Measurements from ENCODE around the gene EPGN. TPM values are rescaled to one million over a fixed set of nuclear protein-coding genes. Genes with fewer than 3 reads are reported as not detected.
A peak's percentile ranks its signal among the peaks of the same experiment; 100 is the strongest.

Gene EPGN
- total and polyA plus RNA-seq, 2 donors (not counting 1 experiment from before 2014, with no cell fraction given): 0.77 TPM; not detected in 1

DNA sequence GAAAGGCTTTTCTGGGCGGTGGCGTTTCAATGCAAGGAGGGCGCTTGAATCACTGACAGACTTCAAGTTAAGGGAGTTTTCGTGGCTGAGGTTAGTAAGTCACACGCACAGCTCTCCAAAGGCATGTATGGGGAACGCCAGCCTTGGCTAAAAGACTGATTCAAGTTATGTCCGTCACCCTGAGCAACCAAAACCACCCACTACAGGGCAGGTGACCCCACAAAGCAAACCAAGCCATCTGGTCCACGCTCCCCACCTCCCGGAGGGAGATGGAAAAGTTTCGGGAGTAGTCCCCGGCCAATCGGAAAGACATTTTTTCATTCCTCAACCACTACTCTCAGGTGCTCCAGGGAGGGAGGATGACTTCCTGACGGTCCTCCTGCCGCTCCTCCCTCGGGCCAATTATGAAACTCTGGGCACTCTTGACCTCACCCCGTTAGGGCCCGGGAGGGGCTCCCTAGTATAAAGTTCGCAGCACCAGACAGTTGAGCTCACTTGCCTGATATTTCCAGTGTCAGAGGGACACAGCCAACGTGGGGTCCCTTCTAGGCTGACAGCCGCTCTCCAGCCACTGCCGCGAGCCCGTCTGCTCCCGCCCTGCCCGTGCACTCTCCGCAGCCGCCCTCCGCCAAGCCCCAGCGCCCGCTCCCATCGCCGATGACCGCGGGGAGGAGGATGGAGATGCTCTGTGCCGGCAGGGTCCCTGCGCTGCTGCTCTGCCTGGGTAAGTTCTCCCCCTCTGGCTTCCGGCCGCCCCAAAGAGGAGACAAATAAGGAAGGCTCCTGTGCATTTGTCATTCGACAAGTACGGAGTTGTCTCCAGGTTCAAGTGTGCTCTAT lies 56.6 kb downstream of the EPGN start, which contains the start of gene EREG:
Gene EREG, plus strand, starts transcription at position 494 of the 840 bp plus-strand sequence. Its CDS starts 164 bp downstream, at position 658.
- no peaks in the 10 kb centered on the region for H4K20me1 ChIP-seq (ENCODE audit: control insufficient read depth, extremely low read depth, insufficient read depth, low read length)
- H3K4me1 ChIP-seq (ENCODE audit: control insufficient read depth, extremely low read depth, insufficient read depth, low read length): no peaks in the 10 kb centered on the region
- no peak within 1 kb of the TSS for H3K27ac ChIP-seq (ENCODE audit: insufficient read depth, low read length)
- no peaks in the 10 kb centered on the region for H3K9me3 ChIP-seq (ENCODE audit: control insufficient read depth, insufficient read depth, low read depth, low read length)
- H3K27me3 ChIP-seq (ENCODE audit: control insufficient read depth, insufficient read depth, low read length): no peaks in the 10 kb centered on the region
- no peaks in the 10 kb centered on the region for H3K79me2 ChIP-seq (ENCODE audit: control insufficient read depth, insufficient read depth, low read length)
- peak within 1 kb of the TSS; percentile 41 for H2AFZ ChIP-seq (ENCODE audit: low read length)
- H3K36me3 ChIP-seq (ENCODE audit: control insufficient read depth, insufficient read depth, low read length): no peaks in the 10 kb centered on the region
- H3K4me2 ChIP-seq (ENCODE audit: extremely low read depth, insufficient read depth, low read length): peak within 1 kb of the TSS; percentile 84
- H3K4me3 ChIP-seq (replicated peaks in 1 of 4; ENCODE audit: control extremely low read depth in 1 of 4, insufficient read depth in 1 of 4, low read depth in 3 of 4, low read length in 4 of 4): peak within 1 kb of the TSS; percentile 41 to 93 (median 50)
- TF ChIP-seq, protein P1, sequence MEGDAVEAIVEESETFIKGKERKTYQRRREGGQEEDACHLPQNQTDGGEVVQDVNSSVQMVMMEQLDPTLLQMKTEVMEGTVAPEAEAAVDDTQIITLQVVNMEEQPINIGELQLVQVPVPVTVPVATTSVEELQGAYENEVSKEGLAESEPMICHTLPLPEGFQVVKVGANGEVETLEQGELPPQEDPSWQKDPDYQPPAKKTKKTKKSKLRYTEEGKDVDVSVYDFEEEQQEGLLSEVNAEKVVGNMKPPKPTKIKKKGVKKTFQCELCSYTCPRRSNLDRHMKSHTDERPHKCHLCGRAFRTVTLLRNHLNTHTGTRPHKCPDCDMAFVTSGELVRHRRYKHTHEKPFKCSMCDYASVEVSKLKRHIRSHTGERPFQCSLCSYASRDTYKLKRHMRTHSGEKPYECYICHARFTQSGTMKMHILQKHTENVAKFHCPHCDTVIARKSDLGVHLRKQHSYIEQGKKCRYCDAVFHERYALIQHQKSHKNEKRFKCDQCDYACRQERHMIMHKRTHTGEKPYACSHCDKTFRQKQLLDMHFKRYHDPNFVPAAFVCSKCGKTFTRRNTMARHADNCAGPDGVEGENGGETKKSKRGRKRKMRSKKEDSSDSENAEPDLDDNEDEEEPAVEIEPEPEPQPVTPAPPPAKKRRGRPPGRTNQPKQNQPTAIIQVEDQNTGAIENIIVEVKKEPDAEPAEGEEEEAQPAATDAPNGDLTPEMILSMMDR (conservative IDR thresholded peaks at IDR 0.05 in 1 of 2, IDR thresholded peaks at IDR 0.05 in 1 of 2; ENCODE audit: low read depth in 1 of 2, low read length in 2 of 2): no peak
- no peak for TF ChIP-seq EZH2 (IDR thresholded peaks at IDR 0.05; ENCODE audit: low read length, missing control alignments)
- H3K9ac ChIP-seq (ENCODE audit: insufficient read depth, low read length): peak within 1 kb of the TSS; percentile 54
- DNase-seq (ENCODE audit: low read depth in 2 of 2): peak; percentile 68 to 84

- no peaks in the 10 kb centered on the region for H4K20me1 ChIP-seq (ENCODE audit: control insufficient read depth, extremely low read depth, insufficient read depth, low read length)
- no peak overlapping the region for H2AFZ ChIP-seq (ENCODE audit: low read length)
- H3K4me3 ChIP-seq (replicated peaks in 1 of 4; ENCODE audit: control extremely low read depth in 1 of 4, insufficient read depth in 1 of 4, low read depth in 3 of 4, low read length in 4 of 4): peak overlapping the region in 3 of 4 experiments; percentile 8 to 93 (median 58)
- H3K27ac ChIP-seq (ENCODE audit: insufficient read depth, low read length): no peak overlapping the region
- H3K9ac ChIP-seq (ENCODE audit: insufficient read depth, low read length): no peak overlapping the region
- no peaks in the 10 kb centered on the region for H3K4me1 ChIP-seq (ENCODE audit: control insufficient read depth, extremely low read depth, insufficient read depth, low read length)
- H3K36me3 ChIP-seq (ENCODE audit: control insufficient read depth, insufficient read depth, low read length): no peaks in the 10 kb centered on the region
- no peaks in the 10 kb centered on the region for H3K27me3 ChIP-seq (ENCODE audit: control insufficient read depth, insufficient read depth, low read length)
- TF ChIP-seq, protein P1 (conservative IDR thresholded peaks at IDR 0.05 in 1 of 2, IDR thresholded peaks at IDR 0.05 in 1 of 2; ENCODE audit: low read depth in 1 of 2, low read length in 2 of 2): no peak
- TF ChIP-seq EZH2 (IDR thresholded peaks at IDR 0.05; ENCODE audit: low read length, missing control alignments): no peak
- peak; percentile 13 to 62 for DNase-seq (ENCODE audit: low read depth in 2 of 2)
- peak overlapping the region; percentile 84 for H3K4me2 ChIP-seq (ENCODE audit: extremely low read depth, insufficient read depth, low read length)
- H3K79me2 ChIP-seq (ENCODE audit: control insufficient read depth, insufficient read depth, low read length): no peaks in the 10 kb centered on the region
- H3K9me3 ChIP-seq (ENCODE audit: control insufficient read depth, insufficient read depth, low read depth, low read length): no peaks in the 10 kb centered on the region
Measured at GRCh38 chr4:74365761-74366160, 57.5 kb downstream of the EPGN start.

Other genes with a start within 250 kb of the EPGN start
- gene CXCL2, start 209.3 kb upstream of the EPGN start, total RNA-seq: 2.8 and 4.4 TPM in 2 replicates
- 0.25 and 2.1 TPM in 2 replicates for gene CXCL2, start 209.3 kb upstream of the EPGN start, polyA plus RNA-seq
- gene MTHFD2L, start 150.4 kb upstream of the EPGN start, total RNA-seq: 12.1 and 13.0 TPM in 2 replicates
- gene MTHFD2L, start 150.4 kb upstream of the EPGN start, polyA plus RNA-seq: 4.4 and 5.2 TPM in 2 replicates
- gene EREG, start 56.7 kb downstream of the EPGN start, total RNA-seq: 2.8 and 9.9 TPM in 2 replicates
- 0.41 and 2.0 TPM in 2 replicates for gene EREG, start 56.7 kb downstream of the EPGN start, polyA plus RNA-seq
- gene AREG, start 136.7 kb downstream of the EPGN start, total RNA-seq: 1.5 and 2.0 TPM in 2 replicates
- gene AREG, start 136.7 kb downstream of the EPGN start, polyA plus RNA-seq: 0.50 and 3.9 TPM in 2 replicates

All from fibroblast of lung (primary cell).